Astrocyte (in vitro differentiated cells and primary cell): ENCODE results near the gene ING2.

Experiments
- CTCF ChIP-seq: IDR thresholded peaks from 2 replicates; pipeline ENCODE4 v1.5.1; 2011; ENCODE audit warnings: low read depth, mild to moderate bottlenecking, inconsistent platforms, low read length, moderate library complexity; ENCODE audit not compliant: insufficient read depth
- EZH2 ChIP-seq: IDR thresholded peaks from 2 replicates; pipeline ENCODE4 v1.6.1; 2012; ENCODE audit warnings: mild to moderate bottlenecking, low read length, inconsistent platforms; ENCODE audit not compliant: insufficient read depth

- TF ChIP-seq CTCF (no peak), EZH2 (no peak)
These were observed 35.7 kb downstream of the ING2 start for GRCh38 chr4:183540410-183541009.
